ENCODE data around the gene UBE2D2. TPM values are rescaled to one million over a fixed set of nuclear protein-coding genes. Genes with fewer than 3 reads are reported as not detected.
A peak's percentile ranks its signal among the peaks of the same experiment; 100 is the strongest.
"Not testable (repeated sequence)": the region's sequence is repeated elsewhere in the genome, so short reads cannot be mapped to it uniquely, and the experiment has no call there.

Gene UBE2D2
- total RNA-seq, 1 experiment from 2014 or later: 79.3 TPM

- no peak for DNase-seq (ENCODE audit: low spot score)
Observed at GRCh38 chr5:139584137-139584536, 23.0 kb downstream of the UBE2D2 start.

GRCh38 chr5:139588116-139588515, 27.0 kb downstream of the UBE2D2 start:
- DNase-seq (ENCODE audit: low spot score): not testable (repeated sequence)

- DNase-seq (ENCODE audit: low spot score): no peak
Observed at GRCh38 chr5:139588962-139589361, 27.8 kb downstream of the UBE2D2 start.

GRCh38 chr5:139592289-139592688, 31.1 kb downstream of the UBE2D2 start:
- DNase-seq (ENCODE audit: low spot score): no peak

- DNase-seq (ENCODE audit: low spot score): not testable (repeated sequence)
Observed at GRCh38 chr5:139593076-139593475, 31.9 kb downstream of the UBE2D2 start.

- DNase-seq (ENCODE audit: low spot score): no peak
Observed at GRCh38 chr5:139593716-139594319, 32.7 kb downstream of the UBE2D2 start.

- DNase-seq (ENCODE audit: low spot score): no peak
Observed at GRCh38 chr5:139597134-139597533, 36.0 kb downstream of the UBE2D2 start.

GRCh38 chr5:139598601-139598965, 37.4 kb downstream of the UBE2D2 start:
- DNase-seq (ENCODE audit: low spot score): not testable (repeated sequence)

GRCh38 chr5:139600336-139600949, 39.3 kb downstream of the UBE2D2 start:
- no peak for DNase-seq (ENCODE audit: low spot score)

GRCh38 chr5:139601429-139601828, 40.3 kb downstream of the UBE2D2 start:
- no peak for DNase-seq (ENCODE audit: low spot score)

GRCh38 chr5:139601948-139602347, 40.8 kb downstream of the UBE2D2 start:
- DNase-seq (ENCODE audit: low spot score): not testable (repeated sequence)

GRCh38 chr5:139605887-139606286, 44.7 kb downstream of the UBE2D2 start:
- no peak for DNase-seq (ENCODE audit: low spot score)

GRCh38 chr5:139611703-139612584, 50.8 kb downstream of the UBE2D2 start:
- DNase-seq (ENCODE audit: low spot score): no peak

GRCh38 chr5:139619861-139620260, 58.7 kb downstream of the UBE2D2 start:
- DNase-seq (ENCODE audit: low spot score): no peak

- DNase-seq (ENCODE audit: low spot score): not testable (repeated sequence)
Observed at GRCh38 chr5:139625398-139625797, 64.3 kb downstream of the UBE2D2 start.

- DNase-seq (ENCODE audit: low spot score): no peak
Observed at GRCh38 chr5:139630855-139631254, 69.7 kb downstream of the UBE2D2 start.

- no peak for DNase-seq (ENCODE audit: low spot score)
Observed at GRCh38 chr5:139631520-139632165, 70.5 kb downstream of the UBE2D2 start.

GRCh38 chr5:139633295-139634027, 72.3 kb downstream of the UBE2D2 start:
- DNase-seq (ENCODE audit: low spot score): peak; percentile 72

GRCh38 chr5:139634028-139634325, 72.8 kb downstream of the UBE2D2 start:
- DNase-seq (ENCODE audit: low spot score): no peak

- DNase-seq (ENCODE audit: low spot score): no peak
Observed at GRCh38 chr5:139634541-139634940, 73.4 kb downstream of the UBE2D2 start.

GRCh38 chr5:139635191-139635590, 74.1 kb downstream of the UBE2D2 start:
- DNase-seq (ENCODE audit: low spot score): no peak
